ENCODE data around the gene NIM1K.
"Not testable (repeated sequence)": the region's sequence is repeated elsewhere in the genome, so short reads cannot be mapped to it uniquely, and the experiment has no call there.

NIM1K gene

DNA sequence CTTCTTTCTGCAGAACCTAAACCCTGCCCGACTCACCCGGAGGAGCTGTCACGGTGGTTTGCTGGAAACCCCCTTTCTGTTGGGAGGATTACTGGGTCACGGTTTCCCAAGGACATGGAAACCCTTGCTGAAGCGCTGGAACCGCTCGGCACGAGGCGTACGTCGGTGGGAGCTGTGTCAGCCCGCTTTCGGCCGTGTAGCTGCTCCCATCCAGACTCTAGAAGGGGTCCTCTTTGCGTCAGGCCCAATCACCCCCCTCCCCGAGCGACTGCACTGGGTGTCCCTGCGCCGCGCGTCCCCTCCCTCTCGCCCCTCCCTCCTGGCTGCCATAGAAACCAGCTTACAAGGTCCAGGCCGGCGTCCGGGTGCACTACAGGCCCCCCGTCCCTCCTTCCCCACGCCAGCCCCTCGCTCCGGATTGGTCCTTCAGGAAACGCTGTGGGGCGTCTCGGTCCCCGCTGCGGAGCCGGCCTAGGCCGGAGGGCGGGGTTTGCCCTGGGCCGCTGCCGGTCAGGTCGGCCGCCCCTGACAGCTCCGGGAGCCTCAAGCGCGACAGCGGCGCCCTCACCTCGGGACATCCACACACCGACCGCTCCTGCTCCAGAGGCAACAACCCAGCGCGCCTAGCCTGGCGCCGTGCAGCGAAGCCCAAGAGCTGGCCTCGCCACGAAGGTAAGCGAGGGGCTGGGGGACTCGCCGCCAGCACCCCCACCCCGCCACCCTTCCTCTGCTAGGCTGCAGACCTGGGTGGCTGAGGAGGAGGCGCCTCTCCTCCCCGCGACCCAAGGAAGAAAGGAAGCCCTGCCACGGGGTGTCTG is at the start of gene NIM1K:
Gene NIM1K, plus strand, starts transcription at position 486 of the 818 bp plus-strand sequence. CDS start 53,551 bp downstream, outside the sequence.
- in situ Hi-C loops (cut with HindIII; ENCODE audit: low pct_ligation_motif_present, low pct_unique_long_range_greater_than_20kb, low sequenced_read_pairs): no loop called here
- DNase-seq: peak; percentile 44

DNA sequence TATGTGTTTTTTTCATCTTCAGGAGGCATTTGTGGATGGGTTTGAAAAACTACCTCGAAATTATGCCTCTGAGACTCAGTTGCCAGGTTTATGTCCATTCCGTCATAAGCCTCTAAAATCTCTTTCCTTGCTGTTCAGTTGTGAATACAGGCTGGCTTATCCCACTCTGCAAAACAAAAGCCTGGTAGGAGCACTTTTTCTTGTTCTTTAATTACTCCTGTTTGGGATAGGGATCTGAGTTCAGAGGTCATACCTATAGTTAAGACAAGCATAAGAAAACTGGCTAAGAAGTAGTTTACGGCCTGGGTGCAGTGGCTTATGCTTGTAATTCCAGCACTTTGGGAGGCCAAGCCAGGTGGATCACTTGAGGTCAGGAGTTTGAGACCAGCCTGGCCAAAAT is 47.0 kb upstream of the NIM1K start:
- in situ Hi-C loops (cut with HindIII; ENCODE audit: low pct_ligation_motif_present, low pct_unique_long_range_greater_than_20kb, low sequenced_read_pairs): no loop called here
- DNase-seq: no peak

DNA sequence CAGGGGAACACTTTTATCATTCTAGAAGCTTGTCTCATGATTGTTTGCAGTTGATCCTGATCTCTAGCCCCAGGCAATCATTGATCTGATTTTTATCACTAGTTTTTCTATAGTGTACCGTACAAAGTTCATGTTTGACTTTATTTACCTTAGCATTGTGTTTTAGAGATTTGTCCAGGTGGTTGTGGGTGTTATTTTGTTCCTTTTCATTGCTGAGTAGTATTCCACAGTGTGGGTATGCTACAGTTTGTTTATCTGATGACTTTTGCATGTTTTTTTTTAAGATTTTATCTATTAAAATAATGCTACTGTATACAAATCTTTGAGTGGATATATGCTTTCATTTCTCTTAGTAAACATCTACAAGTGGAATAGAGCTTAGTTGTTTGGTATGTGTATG is 45.1 kb upstream of the NIM1K start:
- no peak for DNase-seq
- in situ Hi-C loops (cut with HindIII; ENCODE audit: low pct_ligation_motif_present, low pct_unique_long_range_greater_than_20kb, low sequenced_read_pairs): no loop called here

DNA sequence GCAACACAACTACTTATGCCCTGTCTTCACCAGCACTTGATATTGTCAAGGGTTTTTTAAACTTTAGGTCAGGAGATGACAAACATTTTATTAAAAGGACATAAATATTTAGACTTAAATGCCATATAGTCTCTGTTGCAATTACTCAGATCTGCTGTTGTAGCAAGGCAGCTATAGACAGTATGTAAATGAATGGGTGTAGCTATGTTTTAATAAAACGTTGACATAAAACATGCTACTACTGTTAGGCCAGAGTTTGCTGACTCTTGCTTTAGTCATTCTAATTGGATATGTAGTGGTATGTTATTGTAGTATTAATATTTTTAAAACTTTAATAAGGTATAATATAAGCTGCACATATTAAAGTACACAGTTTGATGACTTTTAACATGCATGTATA is 43.6 kb upstream of the NIM1K start:
- in situ Hi-C loops (cut with HindIII; ENCODE audit: low pct_ligation_motif_present, low pct_unique_long_range_greater_than_20kb, low sequenced_read_pairs): no loop called here
- no peak for DNase-seq

DNA sequence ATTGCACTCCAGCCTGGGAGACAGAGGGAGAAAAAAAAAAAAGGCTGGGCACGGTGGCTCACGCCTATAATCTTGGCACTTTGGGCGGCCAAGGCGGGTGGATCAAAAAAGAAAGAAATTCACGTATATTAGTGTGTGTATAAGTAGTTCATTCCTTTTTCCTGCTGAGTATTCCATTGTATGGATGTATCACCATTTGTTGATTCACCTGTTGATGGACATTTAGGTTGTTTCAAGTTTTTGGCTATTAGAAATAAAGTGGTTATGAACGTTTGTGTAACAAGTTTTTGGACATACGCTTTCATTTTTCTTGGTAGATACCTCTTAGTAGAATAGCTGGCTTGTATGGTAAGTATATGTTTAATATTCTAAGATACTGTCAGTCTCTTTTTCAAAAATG is 42.8 kb upstream of the NIM1K start:
- in situ Hi-C loops (cut with HindIII; ENCODE audit: low pct_ligation_motif_present, low pct_unique_long_range_greater_than_20kb, low sequenced_read_pairs): no loop called here

DNA sequence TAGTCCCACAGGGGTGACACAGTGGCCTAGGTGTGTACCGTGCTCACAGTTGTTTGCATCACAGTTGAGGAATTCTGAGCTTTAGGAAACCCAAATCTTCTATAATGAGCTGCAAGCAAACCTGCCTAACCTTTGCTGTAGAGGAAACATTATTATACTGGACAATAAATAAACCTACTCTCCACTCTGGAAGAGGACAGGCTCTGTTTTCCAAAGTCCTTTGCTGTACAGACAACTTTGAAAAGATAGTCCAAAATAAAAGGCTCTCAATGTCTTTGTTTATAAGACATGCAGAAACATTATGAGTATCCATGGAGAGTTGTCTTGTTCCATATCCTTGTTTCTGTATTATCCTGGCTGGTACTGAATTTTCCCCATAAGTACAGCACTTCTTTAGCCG is 42.0 kb upstream of the NIM1K start:
- in situ Hi-C loops (cut with HindIII; ENCODE audit: low pct_ligation_motif_present, low pct_unique_long_range_greater_than_20kb, low sequenced_read_pairs): no loop called here
- no peak for DNase-seq

More for the DNA sequence above, 42.8 kb upstream of the NIM1K start:
- no peak for DNase-seq

DNA sequence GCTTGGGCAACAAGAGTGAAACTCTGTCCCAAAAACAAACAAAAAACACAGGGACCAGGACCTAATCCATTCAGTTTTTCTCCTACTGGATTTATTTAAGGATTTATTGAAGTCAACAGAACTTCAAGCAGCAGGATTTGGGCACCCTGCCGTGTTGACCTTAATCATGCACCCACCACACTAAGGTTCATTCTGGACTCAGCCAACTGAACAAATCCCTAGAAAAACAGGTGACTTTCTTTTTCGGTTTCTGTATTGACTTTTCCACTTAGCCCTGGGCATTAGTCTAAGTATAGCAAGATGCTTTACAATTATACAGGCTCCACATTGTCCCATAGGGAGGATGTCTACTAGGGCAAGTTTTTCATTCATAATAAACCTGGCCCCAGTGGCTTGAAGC is 41.3 kb upstream of the NIM1K start:
- no peak for DNase-seq
- in situ Hi-C loops (cut with HindIII; ENCODE audit: low pct_ligation_motif_present, low pct_unique_long_range_greater_than_20kb, low sequenced_read_pairs): no loop called here

DNA sequence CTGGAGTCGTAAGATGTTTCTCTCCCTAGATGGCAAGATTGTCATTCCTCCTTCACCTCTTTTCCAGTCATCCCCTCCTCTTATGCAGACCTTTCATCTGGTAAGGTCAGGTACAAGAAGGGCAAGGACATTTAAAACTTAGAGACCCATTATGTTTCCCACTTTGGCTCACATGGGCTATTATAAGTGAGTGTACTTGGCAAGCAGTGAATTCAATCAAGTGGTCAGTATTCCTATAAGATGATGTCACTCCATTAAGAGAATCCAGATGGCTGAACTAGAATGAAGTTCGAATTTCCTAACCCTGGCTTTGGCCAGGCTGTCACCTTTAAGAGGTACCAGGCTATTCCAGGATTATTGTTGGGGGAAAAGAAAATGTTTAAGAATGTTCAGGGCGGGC is 39.1 kb upstream of the NIM1K start:
- DNase-seq: no peak
- in situ Hi-C loops (cut with HindIII; ENCODE audit: low pct_ligation_motif_present, low pct_unique_long_range_greater_than_20kb, low sequenced_read_pairs): no loop called here

DNA sequence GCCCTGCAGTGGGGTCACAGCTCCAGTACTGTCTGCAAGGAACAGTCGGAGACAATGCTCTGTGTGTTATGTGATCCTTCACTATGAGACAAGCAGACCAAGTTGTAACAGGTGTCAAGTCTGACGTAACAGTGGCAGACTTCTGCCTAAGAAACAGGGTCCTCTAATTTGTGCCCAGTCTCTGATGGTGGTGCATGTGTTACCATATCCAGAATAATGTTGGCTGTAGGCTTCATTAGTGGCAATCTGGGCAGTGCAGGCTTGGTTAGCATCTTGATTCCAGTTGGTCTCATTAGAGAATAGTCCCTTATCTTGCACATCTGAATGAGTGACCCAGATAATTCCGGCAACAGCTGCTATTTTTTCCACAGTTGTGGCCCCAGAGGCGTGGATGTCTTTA is 37.6 kb upstream of the NIM1K start:
- DNase-seq: no peak
- in situ Hi-C loops (cut with HindIII; ENCODE audit: low pct_ligation_motif_present, low pct_unique_long_range_greater_than_20kb, low sequenced_read_pairs): no loop called here

DNA sequence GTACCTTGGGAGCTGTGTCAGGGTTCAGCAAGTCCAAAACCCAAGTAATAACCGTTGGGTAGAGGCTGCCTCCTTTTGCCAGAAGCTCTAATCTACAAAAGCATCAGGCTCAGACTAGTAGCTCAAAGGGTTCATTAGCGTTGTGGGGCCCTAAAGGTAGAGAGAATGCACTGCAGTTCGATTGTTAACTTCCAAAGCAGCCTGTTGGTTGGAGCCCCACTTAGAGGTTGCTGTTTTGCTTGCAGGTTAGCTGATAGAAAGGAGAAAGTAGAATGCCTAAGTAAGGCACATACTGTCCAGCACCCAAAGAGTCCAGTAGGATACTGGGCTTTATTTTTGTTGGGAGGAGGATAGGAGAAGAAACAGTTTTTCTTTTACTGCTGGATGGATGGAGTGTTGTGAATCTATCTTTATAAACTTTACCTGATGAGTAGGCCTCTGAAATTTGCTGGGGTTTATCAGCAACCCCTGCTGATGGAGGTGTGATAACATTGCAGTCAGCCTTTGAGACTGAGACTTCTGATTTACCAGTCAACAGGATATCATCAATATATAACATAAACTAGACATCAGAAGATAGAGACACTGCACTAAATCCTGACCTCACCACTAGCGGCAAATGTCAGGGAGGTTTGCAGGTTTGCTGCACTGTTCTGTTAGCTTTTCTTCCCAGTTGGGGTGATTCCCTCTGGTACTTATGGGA is 36.5 kb upstream of the NIM1K start:
- DNase-seq: no peak
- in situ Hi-C loops (cut with HindIII; ENCODE audit: low pct_ligation_motif_present, low pct_unique_long_range_greater_than_20kb, low sequenced_read_pairs): no loop called here

DNA sequence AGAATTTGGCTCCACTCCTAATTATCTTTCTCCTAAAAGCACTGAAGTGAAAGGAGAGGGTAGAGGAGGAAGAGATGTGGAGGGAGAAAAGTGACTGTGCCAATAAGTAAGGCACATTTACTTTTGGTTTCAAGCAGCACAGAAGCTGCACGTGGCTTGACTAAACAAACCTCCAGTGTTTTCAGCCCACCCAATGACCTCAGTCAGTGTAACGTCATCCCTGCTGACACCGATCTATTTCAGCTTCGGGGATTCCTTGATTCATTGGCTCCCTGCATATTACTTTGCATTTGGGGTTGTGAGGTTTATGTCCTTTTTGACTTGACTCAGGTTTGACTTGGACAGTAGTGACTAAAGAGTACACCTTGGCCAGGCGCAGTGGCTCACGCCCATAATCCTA is 35.6 kb upstream of the NIM1K start:
- in situ Hi-C loops (cut with HindIII; ENCODE audit: low pct_ligation_motif_present, low pct_unique_long_range_greater_than_20kb, low sequenced_read_pairs): no loop called here
- DNase-seq: no peak

DNA sequence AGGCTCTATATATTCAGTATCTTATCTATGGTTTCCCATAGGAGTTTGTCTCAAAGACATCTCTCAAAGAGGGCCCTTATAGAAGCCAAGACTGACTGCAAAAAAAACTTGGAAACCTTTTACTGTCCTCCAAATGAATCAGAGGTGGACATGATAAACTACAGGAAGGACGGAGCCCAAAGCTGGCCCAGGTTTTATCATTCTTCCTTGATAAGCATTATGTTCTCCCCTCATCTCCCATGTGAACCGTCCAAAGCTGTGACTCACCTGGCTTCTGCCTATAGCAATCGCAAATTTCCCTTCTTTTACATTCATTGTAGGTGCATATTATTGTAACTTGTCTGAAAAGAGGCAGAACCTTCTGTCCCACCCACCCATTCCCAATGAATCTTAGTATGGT is 35.0 kb upstream of the NIM1K start:
- in situ Hi-C loops (cut with HindIII; ENCODE audit: low pct_ligation_motif_present, low pct_unique_long_range_greater_than_20kb, low sequenced_read_pairs): no loop called here
- DNase-seq: no peak

DNA sequence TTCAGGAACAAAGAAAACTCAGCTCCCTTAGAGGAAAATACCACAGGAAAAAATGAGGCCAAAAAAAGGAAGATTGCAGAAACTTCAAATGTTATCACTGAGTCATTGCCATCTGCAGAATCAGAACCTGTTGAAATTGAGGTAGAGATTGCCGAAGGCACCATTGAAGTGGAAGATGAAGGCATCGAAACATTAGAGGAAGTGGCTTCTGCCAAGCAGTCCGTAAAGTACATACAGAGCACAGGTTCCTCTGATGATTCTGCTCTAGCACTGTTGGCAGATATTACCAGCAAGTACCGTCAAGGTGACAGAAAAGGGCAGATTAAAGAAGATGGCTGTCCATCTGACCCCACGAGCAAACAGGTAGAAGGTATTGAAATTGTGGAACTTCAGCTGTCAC is 30.8 kb upstream of the NIM1K start:
- no peak for DNase-seq
- in situ Hi-C loops (cut with HindIII; ENCODE audit: low pct_ligation_motif_present, low pct_unique_long_range_greater_than_20kb, low sequenced_read_pairs): no loop called here

DNA sequence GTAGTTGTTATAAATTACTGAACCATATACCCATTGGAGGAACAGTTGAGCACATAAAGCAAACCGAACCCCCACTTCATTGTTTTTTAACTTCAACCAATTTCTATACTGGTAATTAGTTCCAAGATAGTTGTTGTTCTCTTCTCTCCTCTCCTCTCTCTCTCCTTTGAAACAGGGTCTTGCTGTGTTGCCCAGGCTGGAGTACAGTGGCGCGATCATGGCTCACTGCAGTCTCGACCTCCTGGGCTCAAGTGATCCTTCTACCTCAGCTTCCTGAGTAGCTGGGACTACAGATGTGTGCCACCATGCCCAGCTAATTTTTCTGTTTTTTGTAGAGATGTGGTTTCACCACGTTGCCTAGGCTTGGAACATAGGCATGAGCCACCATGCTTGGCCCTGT is 27.2 kb upstream of the NIM1K start:
- DNase-seq; in situ Hi-C loops (cut with HindIII; ENCODE audit: low pct_ligation_motif_present, low pct_unique_long_range_greater_than_20kb, low sequenced_read_pairs): not testable (repeated sequence)

DNA sequence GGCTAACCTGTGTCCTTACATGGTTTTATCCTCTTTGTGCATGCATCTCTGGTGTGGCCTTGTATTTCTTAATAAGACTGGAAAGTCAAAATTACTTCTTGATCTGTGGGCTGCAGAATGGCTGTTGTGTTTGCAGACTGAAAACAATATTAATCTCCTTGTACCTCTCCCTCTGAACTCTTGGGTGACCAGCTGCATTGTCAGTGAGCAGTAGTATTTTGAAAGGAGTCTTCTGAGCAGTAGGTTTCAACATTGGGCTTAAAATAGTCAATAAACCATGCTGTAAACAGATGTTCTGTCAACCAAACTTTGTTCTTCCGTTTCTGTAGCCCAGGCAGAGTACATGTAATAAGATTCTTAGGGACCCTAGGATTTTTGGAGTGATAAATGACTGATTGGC is 26.7 kb upstream of the NIM1K start:
- no peak for DNase-seq
- in situ Hi-C loops (cut with HindIII; ENCODE audit: low pct_ligation_motif_present, low pct_unique_long_range_greater_than_20kb, low sequenced_read_pairs): no loop called here

DNA sequence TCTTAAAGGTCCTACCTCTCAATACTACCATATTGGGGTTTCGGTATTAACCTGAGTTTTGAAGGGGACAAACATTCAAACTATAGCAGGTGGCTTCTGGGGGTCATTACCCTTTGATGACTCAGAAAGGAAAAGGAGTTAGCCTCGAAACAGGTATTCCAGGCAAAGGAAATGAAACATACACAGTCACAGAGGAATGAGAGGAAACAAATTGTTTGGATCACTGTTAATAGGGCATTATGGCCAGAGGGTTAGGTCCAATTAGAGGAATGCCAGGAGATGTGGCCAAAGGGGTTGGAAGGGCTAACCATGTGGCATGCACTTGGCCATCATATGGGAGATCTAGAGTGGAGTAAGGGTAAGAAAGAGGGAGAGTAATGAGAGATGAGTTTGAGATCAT is 23.9 kb upstream of the NIM1K start:
- DNase-seq: no peak
- in situ Hi-C loops (cut with HindIII; ENCODE audit: low pct_ligation_motif_present, low pct_unique_long_range_greater_than_20kb, low sequenced_read_pairs): no loop called here

DNA sequence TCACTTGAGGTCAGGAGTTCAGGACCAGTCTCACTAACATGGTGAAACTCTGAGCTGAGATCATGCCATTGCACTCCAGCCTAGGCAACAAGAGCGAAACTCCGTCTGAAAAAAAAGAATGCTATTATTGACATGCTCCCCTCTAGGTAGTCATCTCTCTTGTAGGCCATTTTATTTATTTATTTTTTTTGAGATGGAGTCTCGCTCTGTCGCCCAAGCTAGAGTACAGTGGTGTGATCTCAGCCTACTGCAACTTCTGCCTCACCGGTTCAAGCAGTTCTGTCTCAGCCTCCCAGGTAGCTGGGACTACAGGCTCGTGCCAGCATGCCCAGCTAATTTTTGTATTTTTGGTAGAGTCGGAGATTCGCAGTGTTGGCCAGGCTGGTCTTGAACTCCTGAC is 20.6 kb upstream of the NIM1K start:
- DNase-seq: peak; percentile 27
- in situ Hi-C loops (cut with HindIII; ENCODE audit: low pct_ligation_motif_present, low pct_unique_long_range_greater_than_20kb, low sequenced_read_pairs): no loop called here

DNA sequence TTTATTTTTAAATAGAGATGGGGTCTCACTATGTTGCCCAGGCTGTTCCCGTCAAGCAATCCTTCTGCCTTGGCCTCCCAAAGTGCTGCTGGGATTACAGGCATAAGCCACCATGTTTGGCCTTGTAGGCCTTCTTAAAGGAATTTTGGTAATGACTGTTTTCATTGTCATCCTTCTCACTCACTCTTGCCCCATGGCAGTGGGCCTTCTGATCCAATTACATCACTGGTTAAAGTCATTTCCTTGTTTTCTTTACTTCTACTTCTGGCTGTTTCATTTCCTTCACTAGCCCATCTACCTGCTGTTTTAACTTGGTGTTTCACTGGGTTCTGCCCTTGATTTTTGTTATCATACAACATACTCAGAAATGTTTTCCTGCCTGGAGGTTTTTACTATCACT is 20.1 kb upstream of the NIM1K start:
- DNase-seq: no peak
- in situ Hi-C loops (cut with HindIII; ENCODE audit: low pct_ligation_motif_present, low pct_unique_long_range_greater_than_20kb, low sequenced_read_pairs): no loop called here

DNA sequence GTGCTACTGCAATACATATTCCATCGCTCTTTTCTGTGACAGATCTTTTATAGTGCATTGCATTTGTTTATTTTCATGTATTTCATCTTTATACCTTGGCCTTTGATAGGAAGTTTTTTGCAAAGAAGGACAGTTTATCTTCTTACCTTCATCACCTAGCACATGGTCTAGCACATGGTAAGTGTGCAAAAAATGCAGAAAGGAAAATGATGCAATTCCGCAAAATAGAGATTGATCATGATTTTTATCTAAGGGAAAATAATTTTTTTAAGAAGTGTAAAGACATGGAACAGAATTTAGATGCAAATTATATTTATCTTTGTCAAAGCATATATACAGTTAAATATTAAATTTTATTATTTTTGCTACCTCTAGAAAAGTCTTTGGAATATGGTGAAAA is 19.2 kb upstream of the NIM1K start:
- no peak for DNase-seq
- in situ Hi-C loops (cut with HindIII; ENCODE audit: low pct_ligation_motif_present, low pct_unique_long_range_greater_than_20kb, low sequenced_read_pairs): no loop called here

DNA sequence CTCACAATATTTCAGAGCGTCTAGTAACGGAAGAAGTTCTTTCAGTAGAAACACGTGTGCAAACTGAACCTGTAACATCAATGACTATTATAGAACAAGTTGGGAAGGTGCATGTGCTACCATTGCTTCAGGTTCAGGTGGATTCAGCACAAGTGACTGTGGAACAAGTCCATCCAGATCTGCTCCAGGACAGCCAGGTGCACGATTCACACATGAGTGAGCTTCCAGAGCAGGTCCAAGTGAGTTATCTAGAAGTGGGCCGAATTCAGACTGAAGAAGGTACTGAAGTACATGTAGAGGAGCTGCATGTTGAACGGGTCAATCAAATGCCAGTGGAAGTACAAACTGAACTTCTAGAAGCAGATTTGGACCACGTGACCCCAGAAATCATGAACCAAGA is 17.4 kb upstream of the NIM1K start:
- in situ Hi-C loops (cut with HindIII; ENCODE audit: low pct_ligation_motif_present, low pct_unique_long_range_greater_than_20kb, low sequenced_read_pairs): no loop called here
- no peak for DNase-seq

Data from ACHN (cell line).